SH-SY5Y (cell line): ENCODE data around the gene TSC22D2.

Source experiments
- GATA2 ChIP-seq: IDR thresholded peaks from 2 replicates; pipeline ENCODE4 v1.6.1; 2011; ENCODE audit warnings: mild to moderate bottlenecking, low read depth, low read length
- GATA3 ChIP-seq: IDR thresholded peaks from 2 replicates; pipeline ENCODE4 v1.6.1; 2011; ENCODE audit warnings: low read depth, mild to moderate bottlenecking, low read length, moderate library complexity

Gene TSC22D2

DNA sequence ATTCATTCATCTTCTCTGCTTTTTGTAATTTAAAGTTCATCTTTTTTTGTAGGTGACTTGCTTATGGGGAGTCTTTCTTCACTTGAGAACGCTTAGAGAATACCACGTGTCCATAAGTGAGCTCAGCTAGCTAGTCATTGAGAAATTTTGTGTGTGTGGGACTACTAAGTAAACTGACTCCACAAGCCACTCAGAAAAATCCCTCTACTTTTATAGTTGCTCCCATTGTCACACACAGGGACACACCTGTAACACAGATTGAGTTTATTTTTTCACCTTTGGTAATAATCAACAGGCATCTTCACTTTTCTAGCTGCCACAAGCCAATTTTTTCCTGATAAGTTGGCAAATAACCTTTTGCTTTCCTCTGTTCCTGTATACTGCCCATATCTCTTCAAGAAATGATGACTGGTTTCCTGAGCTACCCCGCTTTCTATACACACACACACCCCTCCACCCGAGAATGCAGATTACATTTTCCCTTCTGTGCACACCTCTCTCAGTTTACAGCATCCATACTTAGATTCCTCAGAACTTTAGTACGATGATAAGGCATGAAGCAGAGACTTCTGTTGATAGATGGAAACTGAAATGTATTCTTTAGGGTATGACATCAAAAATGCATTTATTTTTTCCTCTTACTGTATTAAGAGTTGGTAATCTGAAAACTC lies 4.6 kb downstream of the TSC22D2 start:
- TF ChIP-seq GATA2 (no peak), GATA3 (no peak)

DNA sequence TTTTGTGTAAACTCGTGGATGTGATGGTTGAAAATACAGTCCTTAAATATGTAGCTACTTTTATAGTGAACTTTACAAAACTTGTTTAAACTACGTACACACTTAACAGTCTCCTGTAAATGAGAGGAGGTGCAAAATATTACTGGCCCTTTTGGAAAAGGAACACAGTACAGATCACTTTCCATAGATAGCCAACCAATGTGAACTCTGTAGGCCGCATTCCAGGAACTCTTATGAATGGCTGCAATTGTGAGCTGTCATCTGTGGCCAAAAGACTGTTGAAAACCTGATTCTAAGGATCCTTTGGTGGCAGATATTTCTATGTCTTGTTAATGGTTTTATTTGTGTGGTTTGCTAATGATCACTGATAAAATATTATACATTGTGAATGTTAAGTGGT lies 6.2 kb downstream of the TSC22D2 start:
- TF ChIP-seq GATA2 (no peak), GATA3 (no peak)

DNA sequence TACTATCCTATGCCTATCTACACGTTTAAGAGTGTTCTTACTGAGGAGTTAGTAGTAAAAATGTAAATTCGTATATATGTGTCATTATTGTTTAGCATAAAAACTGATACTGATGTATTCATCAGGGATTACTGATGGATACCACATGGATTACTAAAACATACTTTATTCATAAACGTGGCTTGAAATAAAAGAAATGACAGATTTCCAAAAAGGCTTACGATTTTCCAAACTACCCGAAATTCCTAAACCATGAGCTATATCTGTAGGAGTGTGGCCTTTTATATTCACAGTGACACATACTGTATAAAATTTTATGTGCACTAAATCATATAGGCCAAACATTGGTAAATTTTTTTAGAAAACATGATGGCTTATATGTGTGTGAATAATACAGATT lies 6.9 kb downstream of the TSC22D2 start:
- no peak for TF ChIP-seq GATA2
- TF ChIP-seq GATA3: no peak

DNA sequence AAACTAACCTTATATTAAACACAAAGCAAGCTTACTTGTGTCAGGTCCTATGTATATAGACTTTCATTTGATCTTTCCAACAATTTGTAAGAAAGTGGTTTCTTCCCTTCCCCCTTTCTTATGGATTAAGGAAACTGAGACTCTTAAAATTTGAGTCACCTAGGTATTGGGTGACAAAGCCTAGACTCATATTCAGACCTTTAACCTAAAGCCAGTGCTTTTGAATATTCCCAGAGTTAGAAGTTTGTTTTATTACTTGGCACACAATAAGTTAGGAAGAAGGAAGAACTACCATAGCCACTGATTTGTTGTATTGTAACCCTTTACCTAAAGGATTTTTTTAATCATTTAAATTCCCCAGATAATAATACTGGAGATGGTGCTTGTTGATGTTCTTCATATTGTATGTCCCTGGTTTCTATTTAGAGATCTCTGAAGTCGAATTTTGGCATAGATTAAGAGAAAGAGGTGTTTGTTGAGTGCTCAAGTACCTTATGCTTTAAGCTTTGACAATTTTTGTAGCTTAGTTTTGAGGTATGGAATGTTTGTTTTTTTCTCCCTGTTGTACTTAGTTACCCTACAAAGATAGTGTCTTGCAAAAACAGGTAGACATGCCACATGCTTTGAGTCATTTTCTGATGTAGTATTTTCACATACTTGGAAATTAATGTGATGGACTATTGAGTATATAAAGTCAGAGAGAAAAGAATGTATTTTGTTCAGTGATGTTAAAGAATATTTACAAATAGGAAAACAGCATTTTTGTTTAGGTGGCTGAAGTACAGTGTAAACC lies 11.2 kb downstream of the TSC22D2 start:
- TF ChIP-seq GATA2 (no peak), GATA3 (no peak)

DNA sequence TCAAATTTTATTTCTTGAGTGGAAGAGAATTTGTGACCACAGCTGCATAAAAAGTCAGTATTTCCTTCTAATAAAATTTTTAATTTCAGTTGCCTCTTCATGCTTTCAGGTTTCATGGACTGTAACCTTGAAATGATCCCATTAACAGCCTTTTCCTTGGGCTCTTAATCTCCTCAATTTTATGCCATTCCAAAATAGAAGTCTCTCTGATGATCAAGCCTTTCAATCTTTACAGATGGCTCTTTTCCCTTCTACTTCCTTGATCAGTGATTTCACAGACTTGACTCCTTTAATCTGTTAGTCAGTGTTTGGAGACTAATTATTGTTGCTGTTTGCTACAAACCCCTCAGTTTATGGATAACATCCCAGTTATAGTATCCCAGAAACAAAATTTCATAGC lies 11.9 kb downstream of the TSC22D2 start:
- TF ChIP-seq GATA3 (no peak), GATA2 (no peak)

DNA sequence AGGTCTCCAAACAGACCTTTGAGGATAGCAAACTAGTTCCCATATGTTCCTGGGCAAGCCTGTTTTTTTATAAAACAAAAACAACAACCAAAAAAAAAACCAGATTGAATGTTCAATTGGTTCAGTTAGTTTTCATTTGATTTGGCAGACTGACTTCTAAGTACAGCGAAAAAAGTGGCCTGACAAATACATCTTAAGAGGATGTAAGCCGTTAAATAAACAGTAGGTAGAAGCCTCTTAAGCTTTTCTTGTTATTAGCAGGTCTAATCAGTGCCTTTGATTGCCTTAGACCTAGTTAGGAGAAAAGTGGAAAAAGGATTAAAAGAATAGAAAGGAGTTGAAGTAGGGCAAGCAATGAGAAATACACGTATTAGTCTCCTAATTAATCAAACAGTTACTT lies 13.2 kb downstream of the TSC22D2 start:
- TF ChIP-seq GATA2 (no peak), GATA3 (no peak)

DNA sequence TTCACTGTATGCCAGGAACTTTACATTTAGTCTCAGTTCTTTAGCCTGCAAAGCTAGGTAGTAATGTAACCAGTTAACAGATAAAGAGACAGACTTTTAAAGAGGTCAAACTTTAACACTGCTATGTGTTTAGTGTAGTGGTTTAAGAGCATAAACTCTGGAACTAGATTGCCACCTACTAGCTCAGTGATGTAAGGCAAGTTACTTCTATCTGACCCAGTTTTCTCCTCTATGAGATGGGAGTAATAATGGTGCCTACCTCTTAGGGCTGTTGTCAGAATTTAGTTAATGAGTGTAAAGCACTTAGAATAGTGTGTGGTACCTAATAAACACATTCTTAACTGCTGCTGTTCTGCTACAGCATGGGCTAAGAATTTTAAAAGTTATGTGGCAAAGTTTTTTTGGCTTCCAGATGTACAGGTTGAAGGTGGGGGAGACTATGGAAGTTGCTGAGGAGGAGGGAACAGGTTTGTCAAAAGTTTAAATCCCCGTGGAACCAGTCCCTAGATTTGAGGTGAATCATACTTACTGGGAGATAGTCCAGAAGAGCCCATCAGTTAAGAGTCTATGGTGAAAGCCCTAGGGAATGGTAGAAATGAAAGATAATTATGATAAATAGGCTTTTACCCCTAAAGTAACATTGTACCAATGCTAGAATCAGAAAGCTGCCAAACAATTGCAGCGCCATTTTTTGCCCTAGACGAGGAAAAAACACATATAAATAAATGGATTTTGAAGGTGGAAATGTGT lies 13.9 kb downstream of the TSC22D2 start:
- TF ChIP-seq GATA2 (no peak), GATA3 (no peak)

DNA sequence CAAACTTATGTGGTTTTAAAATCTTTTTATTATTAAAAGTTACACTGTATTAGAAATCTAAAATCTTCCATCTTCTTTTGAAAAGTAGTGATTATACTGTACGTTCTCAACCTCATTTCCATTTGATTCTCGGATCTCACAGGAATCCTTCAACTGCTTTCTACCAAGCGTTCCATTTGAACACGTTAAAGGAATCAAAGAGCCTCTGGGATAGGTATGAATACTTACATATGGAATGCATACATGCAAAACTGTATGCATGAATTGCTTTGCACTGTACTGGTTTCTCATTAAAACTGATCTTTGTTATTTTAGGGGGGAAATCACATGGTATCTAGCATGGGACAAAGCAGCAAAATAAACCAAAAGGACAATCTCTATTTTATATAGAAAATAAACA lies 14.8 kb downstream of the TSC22D2 start:
- TF ChIP-seq GATA2 (no peak), GATA3 (no peak)

DNA sequence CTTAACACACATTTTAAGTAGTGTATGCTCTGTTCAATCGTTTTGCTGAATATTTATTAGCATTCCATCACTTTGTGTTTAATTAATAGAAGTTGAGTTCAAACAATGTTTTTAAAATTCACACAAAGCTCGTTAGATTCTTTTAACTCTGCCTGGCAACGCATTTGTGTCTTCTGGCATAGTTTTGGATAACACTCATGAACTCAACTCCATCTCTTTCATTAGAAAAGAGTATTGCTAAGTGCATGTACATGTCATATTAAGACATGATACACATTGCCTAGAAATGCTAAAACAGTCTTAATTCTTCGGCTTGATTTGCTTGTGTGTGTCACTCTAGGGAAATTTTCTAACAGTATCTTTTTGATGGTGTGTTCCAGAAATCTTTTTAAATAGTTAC lies 15.7 kb downstream of the TSC22D2 start:
- TF ChIP-seq GATA2: no peak
- no peak for TF ChIP-seq GATA3

DNA sequence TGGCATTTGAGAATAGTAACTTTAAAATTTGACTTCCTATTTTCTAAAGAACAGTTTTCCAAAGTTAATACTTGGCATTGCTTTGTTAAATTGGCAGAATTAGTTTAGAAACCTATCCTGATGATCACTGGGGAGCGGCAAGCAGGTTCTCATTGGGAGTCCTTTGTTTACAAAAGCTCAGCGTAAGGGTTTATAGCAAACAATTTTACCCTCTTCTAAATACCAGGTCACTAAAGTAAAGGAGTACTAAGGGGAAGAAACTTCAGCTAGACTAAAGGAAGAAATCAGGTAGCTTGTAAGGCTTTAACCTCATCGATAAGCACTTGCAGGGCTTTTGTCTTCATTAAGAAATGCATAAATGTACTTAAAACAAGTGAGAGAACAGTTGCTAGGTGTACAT lies 18.2 kb downstream of the TSC22D2 start:
- TF ChIP-seq GATA3: no peak
- TF ChIP-seq GATA2: no peak

DNA sequence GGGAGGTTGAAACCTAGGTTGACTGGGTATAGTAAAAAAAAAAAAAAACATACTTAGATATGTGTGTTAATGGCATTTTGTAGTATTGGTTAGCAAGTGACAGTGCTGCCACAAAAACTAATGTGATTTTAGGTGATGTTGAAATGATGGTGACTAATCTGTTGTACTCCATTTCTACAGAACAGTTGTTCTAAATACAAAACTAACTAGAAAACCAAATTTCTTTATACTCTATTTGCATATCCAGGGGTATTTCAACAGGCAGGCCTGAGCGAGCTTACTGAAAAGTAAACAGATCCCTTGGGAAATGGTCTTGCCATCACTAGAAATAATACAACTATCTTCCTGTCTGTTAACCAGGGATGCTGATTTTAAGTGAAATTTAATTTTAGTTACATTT lies 20.5 kb downstream of the TSC22D2 start:
- TF ChIP-seq GATA2 (no peak), GATA3 (no peak)

DNA sequence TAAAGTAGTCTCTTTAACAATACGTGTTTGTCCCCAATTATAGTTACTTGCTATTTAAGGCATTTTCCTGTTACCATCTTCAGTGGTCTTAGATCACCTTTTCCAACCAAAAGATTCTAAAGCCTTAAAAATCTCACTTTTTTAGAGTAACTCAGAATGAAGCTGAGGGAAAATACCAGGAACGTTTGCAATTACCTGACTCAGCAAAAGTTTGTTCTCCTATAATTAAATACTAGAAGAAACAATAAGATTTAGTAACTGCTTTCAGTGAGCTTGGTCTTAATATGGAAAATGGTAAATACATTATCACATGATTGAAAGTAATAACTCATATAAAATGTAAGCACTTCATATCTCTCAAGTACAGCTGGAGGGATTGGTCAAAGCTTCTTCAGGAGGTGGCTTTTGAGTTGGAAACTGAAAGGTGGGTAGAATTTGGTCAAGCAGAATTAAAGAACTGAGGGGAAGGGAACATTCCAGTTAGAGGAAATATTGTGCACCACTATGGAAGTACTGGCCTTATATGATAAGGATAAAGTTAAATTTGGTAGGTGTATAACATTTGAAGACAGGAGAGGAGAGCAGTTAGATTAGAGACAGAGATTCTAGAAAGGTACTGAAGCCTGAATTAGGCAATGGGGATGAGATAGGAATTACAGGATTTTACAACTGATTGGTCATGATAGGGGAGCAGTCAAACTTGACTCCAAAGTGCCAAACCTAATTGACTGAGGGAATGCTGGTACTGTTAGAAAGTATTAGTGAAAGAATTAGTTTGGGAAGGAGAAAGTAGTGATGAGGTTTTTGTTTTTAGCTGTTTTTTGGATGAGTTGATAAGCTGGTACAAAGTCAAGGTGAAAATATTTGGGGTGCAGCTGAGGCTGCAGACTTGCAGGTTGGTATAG lies 21.9 kb downstream of the TSC22D2 start:
- TF ChIP-seq GATA2 (no peak), GATA3 (no peak)

DNA sequence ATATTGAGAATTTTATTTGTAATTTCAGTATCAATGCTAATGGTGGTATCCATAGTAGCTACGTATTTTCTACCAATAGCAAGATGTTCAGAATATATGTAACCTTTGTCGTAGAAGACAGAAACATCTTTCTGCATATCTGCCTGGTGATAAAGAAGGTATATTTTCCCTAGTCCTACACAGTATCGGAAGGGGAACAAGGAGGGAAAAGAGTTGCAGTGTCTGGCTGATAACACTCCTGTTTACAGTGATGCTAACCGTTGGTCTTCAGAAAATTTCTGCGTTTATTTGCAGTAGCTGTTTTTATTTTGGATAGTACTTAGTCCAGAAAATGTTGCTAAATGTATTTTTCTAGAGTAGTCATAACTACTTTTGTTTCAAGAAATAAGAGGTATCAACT lies 25.2 kb downstream of the TSC22D2 start:
- TF ChIP-seq GATA2 (no peak), GATA3 (no peak)

DNA sequence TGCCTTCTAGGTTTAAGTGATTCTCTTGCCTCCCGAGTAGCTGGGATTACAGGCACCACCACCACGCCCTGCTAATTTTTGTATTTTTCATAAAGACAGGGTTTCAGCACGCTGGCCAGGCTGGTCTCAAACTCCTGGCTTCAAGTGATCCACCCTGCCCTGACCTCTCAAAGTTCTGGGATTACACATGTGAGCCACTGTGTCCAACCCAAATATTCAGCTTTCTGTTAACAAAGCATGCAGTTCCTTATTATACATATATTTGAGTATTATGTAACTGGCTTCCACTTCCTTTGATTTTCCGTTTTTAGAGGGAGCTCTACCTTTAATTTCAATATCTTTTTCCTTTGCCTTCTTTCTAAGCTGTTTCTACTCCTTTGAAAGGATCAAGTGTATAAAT lies 26.1 kb downstream of the TSC22D2 start:
- no peak for TF ChIP-seq GATA2
- no peak for TF ChIP-seq GATA3
